Activated CD4-positive, alpha-beta T cell treated with anti-CD3 and anti-CD28 coated beads, Interleukin-2, amount 50 U/mL, for 1 hour (primary cell): Measurements from ENCODE around the gene SLC6A11.

ENCODE experiments used
- DNase-seq: peaks from one replicate; pipeline ENCODE4 v3.0.0-alpha.2; 2020

The SLC6A11 gene

DNA sequence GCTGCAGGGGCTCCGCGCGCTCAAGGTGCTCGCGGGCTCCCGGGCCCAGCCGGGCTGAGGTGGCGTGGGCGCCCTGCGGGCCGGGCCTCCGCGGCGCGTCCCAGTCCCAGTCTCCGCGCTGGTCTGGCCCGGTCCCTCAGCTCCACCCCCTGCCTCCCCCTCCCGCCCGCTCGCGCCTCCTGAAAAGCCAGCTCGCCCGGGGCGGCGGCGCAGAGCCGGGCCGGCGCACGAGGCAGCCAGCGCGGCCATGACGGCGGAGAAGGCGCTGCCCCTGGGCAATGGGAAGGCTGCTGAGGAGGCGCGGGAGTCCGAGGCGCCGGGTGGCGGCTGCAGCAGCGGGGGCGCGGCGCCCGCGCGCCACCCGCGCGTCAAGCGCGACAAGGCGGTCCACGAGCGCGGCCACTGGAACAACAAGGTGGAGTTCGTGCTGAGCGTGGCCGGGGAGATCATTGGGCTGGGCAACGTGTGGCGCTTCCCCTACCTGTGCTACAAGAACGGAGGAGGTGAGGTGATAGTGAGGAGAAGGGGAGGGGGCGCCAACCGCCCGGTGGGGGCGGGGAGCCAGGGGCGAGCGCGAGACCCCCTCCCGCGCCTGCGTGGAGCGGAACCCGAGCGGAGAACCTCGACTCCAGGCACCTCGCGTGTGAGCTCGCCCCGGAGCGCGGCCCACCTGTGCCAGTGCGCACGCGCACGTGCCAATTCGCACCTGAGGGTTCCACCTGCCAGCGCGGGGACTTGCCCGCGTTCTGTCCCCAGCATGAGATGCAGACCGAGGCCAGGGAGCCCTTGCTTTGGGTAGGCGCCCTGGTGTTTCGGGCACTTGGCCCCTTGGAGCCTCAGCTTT lies at the start of gene SLC6A11:
Gene SLC6A11, plus strand, starts transcription at position 210 of the 844 bp plus-strand sequence. Its CDS starts 38 bp downstream, at position 248.
- DNase-seq = no peak

GRCh38 chr3:10768708-10769394 lies 47.2 kb upstream of the SLC6A11 start:
- no peak for DNase-seq

DNA sequence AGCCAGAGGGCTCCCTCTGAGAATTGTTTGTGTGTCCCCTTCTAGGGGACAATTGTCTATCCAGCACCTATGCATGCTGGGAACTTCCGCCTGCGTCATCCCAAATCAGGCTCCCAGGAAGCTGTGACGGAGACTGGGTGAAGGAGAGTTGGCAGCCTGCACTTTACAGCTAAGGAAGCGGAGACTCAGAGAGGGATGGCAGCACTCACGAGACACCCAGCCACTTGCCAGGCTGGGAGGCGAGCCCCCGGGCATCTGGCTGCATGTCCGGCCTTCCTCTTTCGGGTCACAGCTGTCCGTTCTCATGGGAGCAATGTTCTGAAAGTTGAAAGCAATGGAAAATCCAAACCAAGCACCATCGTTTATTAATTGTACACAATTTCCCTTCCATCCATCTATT lies 45.5 kb upstream of the SLC6A11 start:
- no peak for DNase-seq

GRCh38 chr3:10770981-10771380 lies 45.0 kb upstream of the SLC6A11 start:
- no peak for DNase-seq

DNA sequence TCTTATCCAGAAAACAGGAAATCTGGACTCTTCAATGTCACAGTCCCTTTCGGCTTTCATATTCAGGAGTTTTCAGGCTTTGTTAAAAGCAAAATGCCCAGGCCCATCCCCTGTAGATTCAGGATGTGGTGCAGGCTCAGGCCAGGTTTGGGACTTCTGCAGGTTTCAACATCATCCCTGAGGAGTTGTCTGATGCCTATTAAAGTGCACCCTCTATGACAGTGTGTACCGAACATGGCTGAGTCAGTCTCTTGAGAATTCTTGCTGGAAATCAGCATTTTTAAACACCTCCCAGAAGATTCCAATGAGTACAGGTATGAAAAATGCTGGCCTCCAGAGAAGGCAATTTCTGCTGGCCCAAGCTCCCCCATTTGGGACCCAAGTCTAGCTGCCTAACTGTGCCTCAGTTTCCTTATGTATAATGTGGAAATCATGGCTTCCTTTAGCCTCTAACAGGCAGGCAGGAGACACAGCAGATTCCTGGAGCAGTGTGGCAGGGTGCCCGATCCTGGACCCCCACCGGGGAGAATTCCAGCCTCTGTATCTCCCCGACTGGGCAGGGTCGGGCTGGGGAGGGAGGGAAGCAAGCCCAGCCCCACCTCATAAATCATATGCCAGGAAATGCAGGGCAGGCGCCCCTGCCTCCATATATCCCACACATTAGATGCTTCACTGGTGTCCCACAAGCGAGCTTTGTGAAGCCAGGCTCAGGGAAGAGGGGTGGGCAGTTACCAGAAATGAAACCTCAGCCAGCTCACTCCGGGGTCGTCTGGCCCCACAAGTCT lies 44.4 kb upstream of the SLC6A11 start:
- no peak for DNase-seq

- DNase-seq = no peak
Measured at GRCh38 chr3:10772271-10773161, 43.5 kb upstream of the SLC6A11 start.

DNA sequence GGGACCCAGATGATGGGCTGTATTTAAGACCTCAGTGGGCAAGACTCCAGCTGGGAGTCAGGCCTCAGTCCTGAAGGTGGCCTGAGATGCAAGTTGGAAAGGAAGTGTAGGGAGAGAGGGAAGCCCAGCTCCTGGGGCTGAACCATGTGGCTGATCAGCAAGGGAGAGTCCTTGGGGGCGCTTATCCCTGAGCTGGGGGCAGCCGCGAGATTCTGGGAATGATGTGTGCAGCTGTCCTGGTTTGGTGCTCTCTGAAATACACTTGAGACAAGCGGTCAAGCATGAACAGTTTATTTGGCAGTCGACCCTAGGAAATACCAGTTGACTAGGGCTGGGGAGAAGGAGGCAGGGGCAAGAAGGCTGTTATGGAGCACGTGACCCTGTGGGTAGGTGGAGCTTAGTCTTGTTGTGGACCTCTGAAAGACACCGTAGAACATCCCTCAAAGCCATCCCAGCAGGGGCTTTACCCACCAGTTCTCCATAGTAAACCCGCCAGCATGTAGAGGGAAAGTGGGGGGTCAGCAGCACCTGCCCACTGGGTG lies 41.8 kb upstream of the SLC6A11 start:
- no peak for DNase-seq

- no peak for DNase-seq
Measured at GRCh38 chr3:10774825-10775224, 41.2 kb upstream of the SLC6A11 start.

DNA sequence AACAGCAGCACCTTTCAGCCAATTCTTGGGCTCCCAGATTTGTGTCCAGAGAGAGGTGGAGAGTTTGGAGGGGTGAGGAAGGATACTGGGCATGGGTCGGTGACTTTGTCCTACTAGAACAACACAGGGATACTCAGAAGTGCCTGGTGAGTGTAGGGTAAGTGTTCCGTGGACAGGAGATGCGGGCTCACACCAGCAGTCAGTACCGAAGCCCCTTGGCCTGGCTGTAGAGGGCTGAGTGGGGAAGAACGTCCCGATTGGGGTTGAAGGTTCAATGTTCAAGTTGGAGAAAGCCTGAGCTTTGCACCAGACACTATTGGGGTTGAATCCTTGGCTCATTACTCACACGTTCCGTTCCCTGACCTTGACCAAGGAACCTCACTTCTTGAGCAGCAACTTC lies 40.8 kb upstream of the SLC6A11 start:
- no peak for DNase-seq

GRCh38 chr3:10775828-10776227 lies 40.2 kb upstream of the SLC6A11 start:
- no peak for DNase-seq

DNA sequence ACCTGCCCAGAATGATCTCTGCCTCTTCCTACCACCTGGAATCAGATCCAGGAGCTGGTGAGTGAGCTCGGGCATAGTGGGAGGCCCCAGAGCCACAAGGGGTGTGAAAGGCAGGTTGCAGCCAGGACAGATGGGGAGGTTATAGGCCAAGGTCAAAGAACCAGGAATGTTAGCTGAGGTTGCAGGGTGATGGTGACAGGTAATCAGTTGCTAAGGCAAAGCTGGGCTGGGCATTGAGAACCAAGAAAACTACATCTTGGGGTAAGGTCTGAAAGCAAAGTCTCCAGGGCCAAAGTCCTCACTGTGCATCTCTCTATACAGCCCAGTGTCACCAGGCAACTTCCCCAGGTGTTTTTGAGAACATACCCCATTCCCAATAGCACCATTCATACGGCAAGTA lies 38.4 kb upstream of the SLC6A11 start:
- no peak for DNase-seq

DNA sequence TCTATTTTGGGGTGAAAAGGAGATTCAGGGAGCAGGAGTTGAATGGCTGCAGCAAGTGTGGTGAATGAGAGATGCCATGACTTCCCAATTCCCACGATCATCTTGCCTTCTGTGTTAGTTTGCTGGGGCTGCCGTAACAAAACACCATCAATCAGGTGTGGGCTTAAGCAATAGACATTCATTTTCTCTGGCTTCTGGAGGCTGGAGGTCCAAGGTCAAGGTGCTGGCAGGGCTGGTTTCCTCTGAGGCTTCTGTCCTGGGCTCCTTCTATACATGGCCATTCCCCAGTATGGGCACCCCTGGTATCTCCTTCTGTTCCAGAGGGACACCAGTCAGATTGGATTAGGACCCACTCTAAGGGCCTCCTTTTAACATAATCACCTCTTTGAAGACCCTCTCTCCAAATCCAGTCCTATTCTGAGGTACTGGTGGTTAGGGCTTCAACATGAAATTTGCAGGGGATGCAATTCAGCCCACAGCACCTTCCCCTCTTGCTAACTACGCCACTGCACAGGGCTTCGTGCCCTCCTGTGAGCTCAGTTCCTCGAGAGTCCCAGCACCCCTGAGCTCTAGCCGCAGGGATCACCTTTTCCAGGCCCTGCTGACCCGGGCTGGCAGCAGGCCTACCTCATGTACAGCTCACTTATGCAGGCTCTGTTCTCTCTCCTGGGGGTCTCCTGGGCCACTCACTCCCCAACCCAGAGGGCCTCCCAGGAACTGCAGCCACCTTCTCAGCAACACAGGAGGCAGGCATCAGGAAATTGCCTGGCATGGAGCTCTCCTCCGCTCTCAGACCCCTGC lies 37.3 kb upstream of the SLC6A11 start:
- no peak for DNase-seq

DNA sequence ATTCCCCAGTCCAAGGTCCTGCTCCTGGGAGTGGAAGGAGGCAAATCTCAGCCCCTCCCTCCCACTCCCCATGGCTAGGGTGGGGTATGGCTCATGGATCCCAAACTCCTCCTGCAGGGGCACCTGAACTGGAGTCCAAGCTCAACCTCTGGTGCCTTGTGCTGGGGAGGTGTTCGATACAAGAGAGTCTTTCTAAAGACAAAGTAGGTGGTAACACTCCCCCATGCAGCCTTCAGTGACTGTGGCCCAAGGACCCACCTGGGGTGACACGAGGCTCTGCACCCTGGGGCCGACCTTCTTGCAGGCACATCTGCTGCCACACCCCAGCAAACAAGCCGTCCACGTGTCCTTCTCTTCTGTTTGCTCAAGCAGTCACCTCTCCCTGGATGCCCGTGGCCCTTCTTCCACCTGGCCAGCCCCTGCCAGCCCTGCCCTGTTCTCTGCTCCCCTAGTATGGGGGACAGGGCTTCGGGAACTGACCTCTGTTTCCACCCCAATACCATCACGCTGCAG lies 36.7 kb upstream of the SLC6A11 start:
- DNase-seq = no peak

GRCh38 chr3:10780243-10780642 lies 35.8 kb upstream of the SLC6A11 start:
- no peak for DNase-seq

- no peak for DNase-seq
Measured at GRCh38 chr3:10780922-10781321, 35.1 kb upstream of the SLC6A11 start.

DNA sequence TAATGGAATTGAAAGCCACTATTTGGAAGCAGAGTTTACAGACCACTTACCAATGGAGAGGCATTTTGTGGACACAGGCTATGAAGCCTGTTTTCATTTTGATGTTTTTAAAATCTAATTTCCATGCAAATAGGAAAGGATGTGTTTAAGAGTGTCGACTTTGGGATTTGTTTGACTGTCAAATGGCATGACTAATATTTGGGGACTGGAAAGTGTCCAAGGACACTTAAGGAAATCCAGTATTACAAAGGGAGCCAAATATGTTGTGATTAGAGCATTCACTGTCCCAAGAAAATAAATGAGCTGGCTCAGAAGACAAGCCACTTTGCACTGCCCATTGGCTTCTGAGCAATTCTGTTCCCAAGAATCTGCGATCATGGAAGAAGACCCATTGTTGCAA lies 34.0 kb upstream of the SLC6A11 start:
- DNase-seq = no peak

GRCh38 chr3:10783360-10784351 lies 32.4 kb upstream of the SLC6A11 start:
- no peak for DNase-seq

DNA sequence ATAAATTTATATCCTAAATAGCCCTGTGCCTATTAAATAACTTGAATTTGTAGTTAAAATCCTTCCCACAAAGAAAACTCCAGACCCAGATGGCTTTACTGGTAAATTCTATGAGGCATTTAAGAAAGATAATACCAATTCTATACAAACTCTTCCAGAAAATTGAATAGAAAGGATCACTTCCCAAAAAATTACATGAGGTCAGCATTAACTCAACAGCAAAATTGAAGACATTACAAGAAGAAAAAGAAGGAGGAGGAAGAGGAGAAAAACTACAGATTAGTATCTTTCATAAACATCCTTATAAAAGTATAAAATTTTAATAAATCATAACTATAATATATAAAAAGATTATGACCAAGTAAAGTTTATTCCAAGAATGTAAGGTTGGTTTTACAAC lies 29.4 kb upstream of the SLC6A11 start:
- no peak for DNase-seq

DNA sequence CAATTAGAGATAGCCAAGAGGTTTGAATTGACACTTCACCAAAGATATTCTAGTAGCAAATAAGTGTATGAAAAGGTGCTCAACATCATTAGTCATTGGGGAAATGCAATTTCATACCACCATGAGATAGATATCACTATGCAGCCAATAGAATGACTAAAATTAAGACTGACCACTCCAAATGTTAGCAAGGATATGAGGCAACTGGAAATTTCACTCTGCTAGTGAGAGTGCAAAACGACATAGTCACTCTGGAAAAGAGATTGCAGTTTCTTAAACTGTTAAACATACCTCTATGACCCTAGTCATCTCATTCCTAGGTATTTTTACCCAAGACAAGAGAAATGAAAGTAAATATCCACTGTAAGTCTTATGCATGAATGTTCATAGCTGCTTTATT lies 27.6 kb upstream of the SLC6A11 start:
- no peak for DNase-seq

DNA sequence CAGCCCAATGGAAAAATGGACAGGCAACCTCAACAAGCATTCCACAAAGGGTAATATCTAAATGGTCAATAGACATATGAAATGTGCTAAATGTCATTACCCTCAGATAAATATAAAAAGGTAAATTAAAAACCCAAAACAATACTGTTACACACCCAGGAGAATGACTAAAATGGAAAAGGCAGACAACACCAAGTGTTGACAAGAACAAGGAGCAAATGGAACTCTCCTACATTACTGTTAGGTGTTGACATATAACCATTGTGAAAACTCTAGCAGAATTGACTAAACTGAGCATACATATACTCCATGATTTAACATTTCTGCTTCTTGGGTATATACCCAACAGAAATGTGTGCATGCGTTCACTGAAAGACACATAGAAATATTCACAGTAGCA lies 25.3 kb upstream of the SLC6A11 start:
- no peak for DNase-seq
